Measurements from ENCODE around the gene MORN1. TPM values are rescaled to one million over a fixed set of nuclear protein-coding genes. Genes with fewer than 3 reads are reported as not detected.

The MORN1 gene
- total RNA-seq, 1 experiment from 2014 or later = 47.8 TPM

GRCh38 chr1:2413495-2414296 is 22.3 kb upstream of the MORN1 start:
- POLR2A ChIA-PET (ENCODE audit: unreplicated experiment) = interaction anchor here (0.7 to 0.8 kb wide), 2 partner anchors 215 to 983 kb away, joined by 3 to 6 read pairs; no protein-coding TSS in a partner anchor
- Histone ChIP-seq H3K4me3 (peak overlapping the region; percentile 97), H3K9me3 (ENCODE audit: insufficient read depth, low read depth) (no peaks in the 10 kb centered on the region), H3K9me2 (ENCODE audit: insufficient read depth) (no peaks in the 10 kb centered on the region), H3K27ac (no peak overlapping the region), H2AFZ (peak overlapping the region; percentile 69), H3K27me3 (ENCODE audit: insufficient read depth, low read depth) (no peaks in the 10 kb centered on the region), H3K36me3 (ENCODE audit: low read depth) (no peaks in the 10 kb centered on the region), H3K79me2 (ENCODE audit: low read depth) (peaks cover 30% of the 10 kb centered on the region), H3K4me1 (replicated peaks; ENCODE audit: insufficient read depth) (peaks cover 25% of the 10 kb centered on the region), H4K20me1 (ENCODE audit: insufficient read depth) (no peaks in the 10 kb centered on the region), H3F3A (ENCODE audit: insufficient read depth, low read depth) (peaks cover 25% of the 10 kb centered on the region; the same call in 1 of the 2 replicates), H3K4me2 (peak overlapping the region; percentile 99)
- DNase-seq = peak in 1 of 2 experiments; percentile 34
- CTCF ChIA-PET = no interaction called here
- TF ChIP-seq CTCF (conservative IDR thresholded peaks at IDR 0.05) (no peak), EZH2 (IDR thresholded peaks at IDR 0.05; ENCODE audit: low read depth) (no peak)
- BruUV-seq (replicated peaks) = TSS peak; percentile 50
- intact Hi-C loops (cut with micrococcal nuclease; ENCODE audit: unreplicated experiment) = loop anchor here (1.0 to 10.0 kb wide), 6 partner anchors 114 to 1009 kb away; partner anchors contain the start of genes PANK4 and PRXL2B

GRCh38 chr1:2412773-2413494 is 21.6 kb upstream of the MORN1 start:
- CTCF ChIA-PET = no interaction called here
- intact Hi-C loops (cut with micrococcal nuclease; ENCODE audit: unreplicated experiment) = loop anchor here (1.0 to 10.0 kb wide), 5 partner anchors 22 to 1009 kb away; partner anchors contain the start of genes MORN1, PANK4, PRXL2B and RER1
- no peak for DNase-seq

More at GRCh38 chr1:2412773-2413494, 21.6 kb upstream of the MORN1 start:
- peaks cover 25% of the 10 kb centered on the region; the same call in 1 of the 2 replicates for H3F3A ChIP-seq (ENCODE audit: insufficient read depth, low read depth)
- no TSS peak for BruUV-seq (replicated peaks)
- no peaks in the 10 kb centered on the region for H3K27me3 ChIP-seq (ENCODE audit: insufficient read depth, low read depth)
- H2AFZ ChIP-seq = peak overlapping the region; percentile 69
- H3K79me2 ChIP-seq (ENCODE audit: low read depth) = peaks cover 30% of the 10 kb centered on the region
- no peaks in the 10 kb centered on the region for H4K20me1 ChIP-seq (ENCODE audit: insufficient read depth)
- H3K9me3 ChIP-seq (ENCODE audit: insufficient read depth, low read depth) = no peaks in the 10 kb centered on the region
- peaks cover 25% of the 10 kb centered on the region for H3K4me1 ChIP-seq (replicated peaks; ENCODE audit: insufficient read depth)
- POLR2A ChIA-PET (ENCODE audit: unreplicated experiment) = interaction anchor here (0.7 to 0.8 kb wide), 3 partner anchors 214 to 983 kb away, joined by 3 to 6 read pairs (median 4); no protein-coding TSS in a partner anchor
- no peak for TF ChIP-seq EZH2 (IDR thresholded peaks at IDR 0.05; ENCODE audit: low read depth)
- no peak for TF ChIP-seq CTCF (conservative IDR thresholded peaks at IDR 0.05)
- no peak overlapping the region for H3K27ac ChIP-seq
- H3K36me3 ChIP-seq (ENCODE audit: low read depth) = no peaks in the 10 kb centered on the region
- peak overlapping the region; percentile 97 for H3K4me3 ChIP-seq
- H3K4me2 ChIP-seq = peak overlapping the region; percentile 99
- no peaks in the 10 kb centered on the region for H3K9me2 ChIP-seq (ENCODE audit: insufficient read depth)
